ENCODE results near the gene ARL1.
"Not testable (repeated sequence)": the region's sequence is repeated elsewhere in the genome, so short reads cannot be mapped to it uniquely, and the experiment has no call there.

The ARL1 gene

DNA sequence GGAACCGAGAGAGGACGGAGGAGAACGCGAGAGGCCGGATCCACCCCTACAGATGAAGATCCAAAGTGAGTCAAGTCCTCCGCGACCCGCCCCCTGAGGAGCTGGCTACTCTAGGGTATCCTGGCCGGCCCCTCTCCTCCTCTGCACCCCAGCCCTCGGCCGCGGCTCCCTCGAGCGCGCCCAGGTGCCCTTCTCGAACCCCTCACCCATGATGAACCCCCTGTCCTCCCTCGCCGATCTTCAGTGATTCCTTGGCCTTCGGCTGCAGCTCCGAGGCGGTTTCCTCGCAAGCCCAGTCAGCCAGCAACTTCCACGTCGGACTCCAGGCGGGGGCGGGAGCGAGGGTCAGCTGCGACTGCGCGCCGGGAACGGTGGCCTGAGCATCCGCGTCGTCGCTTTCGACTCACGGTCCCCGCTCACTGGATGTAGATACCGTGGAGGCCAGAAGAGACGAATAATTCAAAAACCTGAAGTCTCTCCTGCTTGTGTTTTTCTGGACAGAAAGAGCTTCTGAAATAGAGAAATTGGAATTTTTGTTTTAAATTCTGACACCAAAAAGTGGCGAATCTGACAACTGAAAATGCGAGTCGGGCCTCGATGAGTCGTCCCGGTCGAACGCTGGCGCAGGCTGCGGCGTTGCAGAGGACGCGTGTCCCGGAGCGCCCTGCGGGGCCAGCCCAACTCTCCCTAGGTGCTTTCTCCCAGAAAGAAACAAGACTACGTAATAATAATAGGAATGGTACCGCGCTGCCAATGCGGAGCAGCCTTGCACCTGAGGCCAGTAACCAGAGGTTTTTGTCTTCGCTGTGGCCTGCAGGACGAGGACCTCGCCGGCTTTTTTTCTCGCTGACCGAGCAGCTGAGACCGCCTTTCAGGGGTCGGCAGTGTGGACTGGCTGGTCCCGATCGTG, at the start of gene ARL1:
TSS of gene ARL1 (minus strand) at position 337 of the 910 bp plus-strand sequence. CDS start at position 210, 127 bp downstream.
- peak; percentile 61 to 76 (median 70) for DNase-seq (ENCODE audit: low read depth in 3 of 3)

DNA sequence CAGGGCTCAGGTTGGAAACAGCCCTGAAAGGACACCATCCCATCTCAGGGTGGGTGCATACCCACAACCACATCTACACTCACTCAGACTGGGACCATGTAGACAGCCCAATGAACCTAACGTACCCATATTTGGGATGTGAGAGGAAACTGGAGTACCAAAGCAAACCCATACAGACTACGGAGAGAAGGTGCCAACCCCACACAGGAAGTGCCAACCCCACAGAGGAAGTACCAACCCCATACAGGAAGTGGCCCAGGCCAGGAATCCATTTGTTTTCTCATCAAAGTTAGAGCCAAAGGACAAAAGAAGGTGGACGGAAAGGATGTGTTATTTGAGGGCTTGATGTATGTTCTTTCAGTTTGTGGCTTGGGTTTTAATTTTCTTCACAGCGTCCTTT, 48.1 kb upstream of the ARL1 start:
- no peak for DNase-seq (ENCODE audit: low read depth in 3 of 3)

DNA sequence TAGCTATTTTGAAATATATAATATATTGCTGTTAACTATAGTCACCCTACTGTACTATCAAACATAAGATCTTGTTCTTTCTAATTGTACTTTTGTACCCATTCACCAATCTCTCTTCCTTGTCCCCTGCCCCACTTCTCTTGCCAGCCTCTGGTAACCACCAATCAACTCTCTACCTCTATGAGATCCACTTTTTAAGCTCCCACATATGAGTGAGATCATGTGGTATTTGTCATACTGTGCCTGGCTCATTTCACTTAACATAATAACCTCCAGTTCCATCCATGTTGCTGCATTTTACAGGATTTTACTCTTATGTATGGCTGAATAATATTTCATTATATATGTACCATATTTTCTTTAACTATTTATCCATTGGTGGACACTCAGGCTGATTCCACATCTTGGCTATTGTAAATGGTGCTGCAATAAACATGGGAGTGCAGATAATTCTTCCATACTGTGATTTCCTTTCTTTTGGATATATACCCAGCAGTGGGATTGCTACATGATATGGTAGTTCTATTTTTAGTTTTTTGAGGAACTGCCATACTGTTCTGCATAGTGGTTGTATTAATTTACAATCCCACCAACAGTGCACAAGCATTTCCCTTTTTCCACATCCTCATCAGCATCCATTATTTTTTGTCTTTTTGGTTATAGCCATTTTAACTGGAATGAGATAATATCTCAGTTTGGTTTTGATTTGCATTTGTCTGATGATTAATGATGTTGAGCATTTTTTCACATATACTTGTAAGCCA, 34.1 kb upstream of the ARL1 start:
- DNase-seq (ENCODE audit: low read depth in 3 of 3), result no peak

DNA sequence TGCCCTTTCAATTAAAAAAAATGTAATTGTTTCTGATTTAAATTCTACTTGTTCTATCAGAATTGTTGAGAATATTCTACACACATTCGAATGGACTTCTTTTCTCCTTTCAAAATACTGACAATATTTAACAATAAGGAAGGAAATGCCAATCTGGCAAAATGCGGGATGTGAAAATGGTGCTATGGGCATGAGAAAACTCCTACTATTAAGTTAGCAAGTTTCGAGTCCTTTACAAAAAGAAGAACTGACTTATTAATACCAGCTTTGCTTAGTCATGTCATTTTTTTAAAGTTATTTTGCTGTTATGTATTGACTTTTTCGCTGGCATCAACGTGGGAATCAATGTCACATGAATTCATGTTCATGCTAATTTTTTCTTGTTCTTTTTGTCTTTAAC, 31.7 kb upstream of the ARL1 start:
- DNase-seq (ENCODE audit: low read depth in 3 of 3), result no peak

DNA sequence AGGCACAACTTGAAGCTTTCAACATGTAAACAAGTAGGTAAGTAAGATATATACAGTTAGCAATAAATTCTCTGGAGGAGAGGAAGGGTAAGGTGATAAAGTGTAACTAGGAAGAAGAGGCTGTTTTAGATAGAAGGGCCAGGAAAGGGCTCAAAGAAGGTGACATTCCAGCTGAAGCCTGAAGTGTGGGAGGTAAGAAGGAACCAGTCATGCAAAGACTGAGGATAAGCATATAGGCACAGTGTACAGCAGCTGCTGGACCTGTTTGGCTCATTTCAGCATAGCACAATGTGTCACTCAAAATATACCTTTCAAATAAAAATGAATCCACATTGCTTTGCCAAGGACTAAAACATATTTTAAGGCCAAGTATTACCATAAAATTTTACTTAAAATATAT, 28.6 kb upstream of the ARL1 start:
- no peak for DNase-seq (ENCODE audit: low read depth in 3 of 3)

DNA sequence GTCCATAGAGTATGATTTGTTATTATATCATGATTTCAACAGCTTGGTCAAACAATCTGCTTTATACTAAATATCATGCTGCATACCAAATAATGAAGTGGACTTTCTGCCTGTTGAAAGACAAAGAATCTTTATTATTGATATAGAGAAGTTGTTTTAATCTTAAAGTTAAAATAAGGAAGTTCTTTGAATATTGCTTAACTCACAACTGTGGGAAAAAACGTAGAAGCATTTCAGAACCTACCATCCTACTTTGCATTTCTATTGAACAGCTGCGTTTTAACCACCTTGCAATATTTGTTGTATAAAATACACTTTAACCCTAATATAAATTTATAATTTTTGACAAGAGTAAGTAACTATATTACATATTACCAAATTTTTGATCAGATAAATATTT, 22.9 kb upstream of the ARL1 start:
- no peak for DNase-seq (ENCODE audit: low read depth in 3 of 3)

DNA sequence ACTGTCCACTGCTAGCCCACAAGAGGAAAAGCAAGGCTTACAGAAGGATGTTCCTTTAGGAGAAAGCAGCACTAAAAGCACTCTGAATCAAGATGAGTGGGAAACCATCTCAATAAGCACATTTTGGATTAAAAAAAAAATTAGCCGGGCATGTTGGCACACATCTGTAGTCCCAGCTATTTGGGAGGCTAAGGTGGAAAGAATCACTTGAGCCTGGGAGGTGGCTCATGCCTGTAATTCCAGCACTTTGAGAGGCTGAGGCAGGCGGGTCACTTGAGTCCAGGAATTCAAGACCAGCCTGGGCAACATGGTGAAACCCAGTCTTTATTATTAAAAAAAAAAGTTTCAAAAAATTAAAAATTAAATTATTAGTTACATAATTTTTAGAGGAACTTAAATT, 17.0 kb upstream of the ARL1 start:
- no peak for DNase-seq (ENCODE audit: low read depth in 3 of 3)

DNA sequence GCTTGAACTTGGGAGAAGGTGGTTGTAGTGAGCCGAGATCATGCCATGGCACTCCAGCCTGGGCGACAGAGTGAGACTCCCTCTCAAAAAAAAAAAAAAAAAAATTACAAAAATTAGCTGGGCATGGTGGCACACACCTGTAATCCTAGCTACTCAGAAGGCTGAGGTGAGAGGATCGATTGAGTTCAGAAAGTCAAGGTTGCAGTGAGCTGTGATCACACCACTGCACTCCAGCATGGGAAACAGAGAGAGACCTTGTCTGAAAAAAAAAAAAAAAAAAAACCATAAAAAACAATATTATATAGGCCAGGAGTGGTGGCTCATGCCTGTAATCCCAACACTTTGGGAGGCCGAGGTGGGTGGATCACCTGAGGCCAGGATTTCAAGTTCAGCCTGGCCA, 14.5 kb upstream of the ARL1 start:
- DNase-seq (ENCODE audit: low read depth in 3 of 3), result not testable (repeated sequence)

DNA sequence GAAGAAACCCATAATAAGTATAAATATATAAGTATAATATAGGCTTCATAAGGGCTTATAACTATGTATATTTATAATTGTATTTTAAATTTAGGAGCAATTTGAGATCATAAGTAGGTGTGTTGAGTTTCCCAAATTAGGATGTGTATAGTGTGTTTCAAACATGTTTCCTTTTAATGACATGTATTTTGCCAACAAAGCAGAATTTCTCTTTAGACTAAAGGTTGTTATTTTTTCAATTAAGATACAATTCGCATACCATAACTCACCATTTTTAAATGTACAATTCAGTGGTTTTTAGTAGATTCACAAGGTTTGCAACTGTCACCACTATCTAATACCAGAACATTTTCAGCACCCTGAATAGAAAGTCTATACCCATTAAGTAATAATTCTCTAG, 7.7 kb upstream of the ARL1 start:
- DNase-seq (ENCODE audit: low read depth in 3 of 3), result no peak

DNA sequence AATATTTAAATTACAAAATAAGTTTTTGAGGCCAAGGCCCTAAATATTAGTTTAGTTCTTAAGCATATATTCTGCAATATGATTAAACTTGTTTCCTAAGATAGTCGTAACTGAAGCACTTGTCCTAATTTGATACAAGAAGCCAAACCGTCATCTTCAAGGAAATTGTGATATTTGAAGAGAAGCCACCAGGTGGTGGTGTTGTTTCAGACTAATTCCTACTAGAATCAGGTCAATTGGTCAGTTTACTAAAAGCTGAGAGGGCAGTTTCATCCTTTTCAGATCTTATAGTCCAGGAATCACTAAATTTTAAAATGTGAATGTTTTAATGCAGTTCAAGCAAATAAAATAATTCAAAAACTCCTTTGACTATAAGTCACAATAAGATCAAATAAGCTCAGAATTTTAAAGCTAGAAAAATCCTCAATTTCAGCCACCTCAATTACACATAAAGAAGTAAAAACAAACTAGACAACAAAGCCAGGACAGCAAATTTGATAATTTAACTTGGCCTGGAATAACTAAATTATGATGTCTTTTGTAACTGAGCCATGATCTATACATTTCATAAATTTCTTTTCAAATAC, 7.1 kb upstream of the ARL1 start:
- no peak for DNase-seq (ENCODE audit: low read depth in 3 of 3)

DNA sequence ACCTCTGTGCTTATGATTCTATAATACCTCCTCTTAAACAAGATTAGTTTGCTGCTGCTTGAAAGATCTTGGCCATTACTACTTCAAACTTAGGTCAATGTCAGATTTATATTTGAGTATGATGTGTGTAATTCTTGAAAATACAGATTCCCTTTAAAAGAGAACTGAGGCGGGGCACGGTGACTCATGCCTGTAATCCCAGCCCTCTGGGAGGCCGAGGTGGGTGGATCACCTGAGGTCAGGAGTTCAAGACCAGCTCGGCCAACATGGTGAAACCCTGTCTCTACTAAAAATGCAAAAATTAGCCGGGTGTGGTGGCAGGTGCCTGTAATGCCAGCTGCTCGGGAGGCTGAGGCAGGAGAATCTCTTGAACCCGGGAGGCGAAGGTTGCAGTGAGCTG, 2.6 kb upstream of the ARL1 start:
- not testable (repeated sequence) for DNase-seq (ENCODE audit: low read depth in 3 of 3)

DNA sequence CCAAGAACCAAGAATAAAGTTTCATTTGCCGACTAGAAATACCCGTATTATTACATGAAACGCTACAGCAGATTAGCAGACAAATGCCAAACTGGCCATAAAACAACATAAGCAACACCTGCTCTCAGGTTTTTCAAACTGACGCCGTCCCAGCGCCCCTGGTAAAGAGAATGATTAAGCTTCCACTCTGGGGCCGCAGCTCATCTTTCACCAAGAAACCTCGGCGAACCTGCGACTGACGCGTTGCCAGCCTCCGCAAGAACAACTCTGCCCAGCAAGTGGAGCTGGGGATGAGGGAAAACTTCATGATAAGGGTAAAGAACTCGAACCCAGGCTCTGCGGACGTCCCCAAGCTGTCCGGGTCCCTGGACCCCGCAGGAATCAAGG, 530 bp downstream of the ARL1 start:
- peak in 1 of 3 experiments; percentile 2 for DNase-seq (ENCODE audit: low read depth in 3 of 3)

DNA sequence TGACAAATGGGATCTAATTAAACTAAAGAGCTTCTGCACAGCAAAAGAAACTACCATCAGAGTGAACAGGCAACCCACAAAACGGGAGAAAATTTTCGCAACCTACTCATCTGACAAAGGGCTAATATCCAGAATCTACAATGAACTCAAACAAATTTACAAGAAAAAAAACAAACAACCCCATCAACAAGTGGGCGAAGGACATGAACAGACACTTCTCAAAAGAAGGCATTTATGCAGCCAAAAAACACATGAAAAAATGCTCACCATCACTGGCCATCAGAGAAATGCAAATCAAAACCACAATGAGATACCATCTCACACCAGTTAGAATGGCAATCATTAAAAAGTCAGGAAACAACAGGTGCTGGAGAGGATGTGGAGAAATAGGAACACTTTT, 16.4 kb downstream of the ARL1 start:
- not testable (repeated sequence) for DNase-seq (ENCODE audit: low read depth in 3 of 3)

DNA sequence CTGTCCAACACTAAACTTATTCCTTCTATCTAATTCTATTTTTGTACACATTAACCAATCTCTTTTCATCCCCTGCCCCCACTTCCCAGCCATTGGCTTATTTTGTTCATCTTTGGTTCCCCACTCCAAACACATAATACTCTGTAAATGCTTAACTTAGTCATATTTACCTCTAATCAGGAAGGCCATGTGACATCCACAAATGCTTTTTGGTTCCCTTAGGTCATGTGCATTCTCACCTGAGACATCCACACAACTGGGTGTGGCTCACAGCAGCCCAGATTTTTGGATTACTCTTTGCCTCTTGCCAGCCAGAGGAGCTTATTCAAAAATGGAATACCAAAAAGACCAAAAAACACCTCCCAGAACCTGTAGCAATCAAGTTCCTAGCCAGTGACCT, 28.4 kb downstream of the ARL1 start:
- no peak for DNase-seq (ENCODE audit: low read depth in 3 of 3)

DNA sequence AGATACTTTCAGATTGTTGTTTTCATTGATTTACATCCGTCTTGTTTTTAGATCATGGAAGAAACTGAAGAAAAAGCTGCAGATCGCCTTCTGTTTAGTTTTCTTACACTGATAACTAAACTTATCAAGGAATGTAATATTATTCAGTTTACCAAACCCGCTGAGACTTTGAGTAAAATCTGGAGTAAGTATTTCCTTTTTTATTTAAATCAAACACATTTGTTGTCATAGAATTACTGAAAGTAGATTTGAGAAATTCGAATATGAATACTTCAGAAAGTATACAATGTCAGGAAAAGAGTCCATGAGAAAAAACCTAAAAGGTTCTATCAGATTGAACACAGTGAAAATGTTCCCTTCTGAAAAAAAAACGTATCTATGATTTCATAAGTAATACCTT, 32.0 kb downstream of the ARL1 start:
- DNase-seq (ENCODE audit: low read depth in 3 of 3), result no peak

DNA sequence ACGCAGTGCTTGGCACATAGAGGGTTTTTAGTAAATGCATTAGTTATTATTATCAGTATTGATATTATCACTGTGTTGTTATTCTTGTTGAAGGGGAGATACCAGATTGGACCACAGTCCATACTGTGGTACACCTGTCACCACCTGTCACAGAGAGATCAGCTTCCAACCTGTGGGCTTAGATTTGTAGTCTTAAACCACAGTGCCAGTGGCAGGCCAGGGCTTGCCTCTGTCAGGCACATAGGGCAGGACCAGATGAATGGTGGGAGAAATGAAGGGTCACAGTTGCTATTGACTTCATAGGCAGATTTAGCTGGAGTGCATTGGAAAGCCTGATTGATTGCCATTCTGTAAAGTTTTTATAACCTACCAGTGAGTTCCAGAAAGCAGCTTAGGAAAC, 35.1 kb downstream of the ARL1 start:
- DNase-seq (ENCODE audit: low read depth in 3 of 3), result no peak

DNA sequence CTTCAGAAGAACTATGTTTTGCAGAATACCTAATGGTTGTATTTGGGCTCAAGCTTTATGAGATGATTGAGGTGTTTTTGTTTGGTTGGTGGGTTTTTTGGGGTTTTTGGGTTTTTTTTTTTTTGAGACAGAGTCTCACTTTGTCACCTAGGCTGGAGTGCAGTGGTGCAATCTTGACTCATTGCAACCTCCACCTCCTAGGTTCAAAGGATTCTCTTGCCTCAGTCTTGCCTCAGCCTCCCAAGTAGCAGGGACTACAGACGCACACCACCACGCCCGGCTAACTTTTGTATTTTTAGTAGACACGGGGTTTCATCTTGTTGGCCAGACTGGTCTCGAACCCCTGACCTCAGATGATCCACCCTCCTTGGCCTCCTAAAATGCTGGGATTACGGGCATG, 39.6 kb downstream of the ARL1 start:
- DNase-seq (ENCODE audit: low read depth in 3 of 3), result no peak

DNA sequence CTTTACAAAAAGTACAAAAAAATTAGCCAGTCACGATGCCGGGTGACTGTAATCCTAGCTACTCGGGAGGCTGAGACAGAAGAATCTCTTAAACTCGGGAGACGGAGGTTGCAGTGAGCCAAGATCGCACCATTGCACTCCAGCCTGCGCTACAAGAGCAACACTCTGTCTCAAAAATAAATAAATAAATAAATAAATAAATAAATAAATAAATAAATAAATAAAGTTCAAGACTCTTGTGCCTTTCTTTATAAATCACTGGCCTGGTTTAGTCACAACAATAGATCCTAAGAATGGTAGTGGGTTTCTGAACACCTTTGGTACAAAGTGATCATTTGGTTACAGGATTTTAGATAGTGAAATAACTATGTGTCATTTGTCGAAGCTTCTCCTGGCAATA, 46.1 kb downstream of the ARL1 start:
- DNase-seq (ENCODE audit: low read depth in 3 of 3), result no peak

DNA sequence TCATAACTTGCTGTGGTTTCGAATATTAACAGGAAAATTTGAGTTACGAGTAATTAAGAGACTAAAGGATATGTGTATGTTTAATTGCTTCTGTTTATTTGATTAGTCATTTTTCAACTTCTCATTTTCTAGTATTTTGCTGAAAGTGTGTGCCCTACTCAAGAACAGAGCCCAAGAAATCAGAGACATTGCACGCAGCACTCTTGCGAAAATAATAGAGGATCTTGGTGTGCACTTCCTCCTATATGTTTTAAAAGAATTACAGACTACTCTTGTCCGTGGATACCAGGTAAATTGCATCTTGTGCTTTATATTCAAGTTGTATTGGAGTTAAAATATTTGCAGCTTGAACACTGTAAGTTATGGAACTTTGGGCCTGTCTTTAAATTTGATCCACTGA, 50.8 kb downstream of the ARL1 start:
- no peak for DNase-seq (ENCODE audit: low read depth in 3 of 3)

DNA sequence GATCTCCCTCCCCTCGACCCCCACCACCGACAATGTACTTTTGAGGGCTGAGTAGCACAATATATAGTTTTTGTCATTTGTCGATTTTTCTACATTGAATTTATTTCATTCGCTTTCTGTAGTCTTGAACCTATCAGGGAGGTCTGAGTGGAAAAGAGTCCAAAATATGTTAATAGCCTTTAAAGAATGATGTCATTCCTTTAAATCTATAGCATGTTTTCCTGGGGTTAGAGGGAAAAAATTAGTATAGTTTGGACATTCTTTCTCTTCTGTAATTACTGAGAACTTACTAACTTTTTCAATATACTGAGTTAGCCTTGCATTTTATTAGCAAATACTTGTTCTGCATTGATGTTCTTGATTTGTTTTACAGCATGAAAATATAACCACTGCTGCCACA, 55.9 kb downstream of the ARL1 start:
- no peak for DNase-seq (ENCODE audit: low read depth in 3 of 3)

DNA sequence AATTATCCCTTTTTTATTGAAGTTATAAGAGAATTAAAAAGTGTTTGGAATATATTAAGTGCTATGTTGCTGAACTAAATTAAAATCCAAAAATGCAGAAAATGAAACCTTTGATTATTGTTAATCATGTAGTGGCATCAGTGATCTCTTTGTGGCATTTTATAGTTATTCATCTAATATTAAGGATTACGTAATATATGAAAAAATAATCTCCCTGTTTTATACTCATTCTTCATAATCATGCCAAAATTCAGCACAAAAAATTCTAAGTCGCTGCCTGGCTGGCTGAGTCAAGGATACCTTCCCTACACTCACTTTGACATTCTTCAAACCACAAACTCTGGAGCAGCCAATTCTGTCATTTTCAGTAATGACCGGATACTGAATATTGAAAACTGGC, 63.7 kb downstream of the ARL1 start:
- DNase-seq (ENCODE audit: low read depth in 3 of 3), result no peak
